ENCODE data around the gene VIPR2.

DNA sequence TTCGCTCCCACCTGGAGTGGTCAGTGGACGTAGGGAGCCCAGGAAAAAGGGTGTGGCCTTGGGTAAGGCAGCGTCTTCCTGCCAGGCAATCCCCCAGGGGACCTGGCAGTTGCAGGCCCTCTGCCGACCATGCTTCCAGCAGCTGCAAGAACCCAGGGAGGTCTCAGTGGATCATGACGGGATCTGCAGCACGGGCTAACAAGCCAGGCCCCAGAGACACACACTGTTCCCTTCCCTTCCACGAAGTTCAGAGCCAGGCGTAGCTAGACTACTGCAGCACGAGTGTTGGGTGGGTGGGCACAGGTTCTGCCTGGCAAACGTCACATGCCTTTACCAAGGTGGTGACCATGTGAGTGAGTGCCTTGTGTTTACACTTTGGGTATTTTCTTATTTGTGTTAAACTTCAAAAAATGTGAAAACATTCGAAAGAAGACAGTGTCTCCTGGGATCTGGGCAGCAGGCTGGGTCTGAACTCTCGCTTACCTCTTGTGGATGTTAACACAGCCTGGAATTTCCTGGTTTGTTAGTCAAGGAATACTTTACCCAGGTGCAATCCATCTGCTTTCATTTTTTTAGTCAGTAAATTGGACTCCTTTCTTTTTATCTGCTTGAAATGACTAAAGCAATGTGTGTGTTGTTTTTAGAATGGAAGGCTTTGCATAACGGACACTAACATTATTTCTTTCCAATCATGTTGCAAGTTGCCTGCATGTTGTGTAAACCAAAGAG lies 48.2 kb upstream of the VIPR2 start:
- TF ChIP-seq, protein P1, sequence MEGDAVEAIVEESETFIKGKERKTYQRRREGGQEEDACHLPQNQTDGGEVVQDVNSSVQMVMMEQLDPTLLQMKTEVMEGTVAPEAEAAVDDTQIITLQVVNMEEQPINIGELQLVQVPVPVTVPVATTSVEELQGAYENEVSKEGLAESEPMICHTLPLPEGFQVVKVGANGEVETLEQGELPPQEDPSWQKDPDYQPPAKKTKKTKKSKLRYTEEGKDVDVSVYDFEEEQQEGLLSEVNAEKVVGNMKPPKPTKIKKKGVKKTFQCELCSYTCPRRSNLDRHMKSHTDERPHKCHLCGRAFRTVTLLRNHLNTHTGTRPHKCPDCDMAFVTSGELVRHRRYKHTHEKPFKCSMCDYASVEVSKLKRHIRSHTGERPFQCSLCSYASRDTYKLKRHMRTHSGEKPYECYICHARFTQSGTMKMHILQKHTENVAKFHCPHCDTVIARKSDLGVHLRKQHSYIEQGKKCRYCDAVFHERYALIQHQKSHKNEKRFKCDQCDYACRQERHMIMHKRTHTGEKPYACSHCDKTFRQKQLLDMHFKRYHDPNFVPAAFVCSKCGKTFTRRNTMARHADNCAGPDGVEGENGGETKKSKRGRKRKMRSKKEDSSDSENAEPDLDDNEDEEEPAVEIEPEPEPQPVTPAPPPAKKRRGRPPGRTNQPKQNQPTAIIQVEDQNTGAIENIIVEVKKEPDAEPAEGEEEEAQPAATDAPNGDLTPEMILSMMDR (IDR thresholded peaks at IDR 0.05; ENCODE audit: borderline replicate concordance, extremely low read depth, low read length, poor library complexity, severe bottlenecking): no peak
- no peak for TF ChIP-seq EZH2 (IDR thresholded peaks at IDR 0.05; ENCODE audit: borderline replicate concordance, low read depth, low read length, severe bottlenecking)
